ENCODE data around the gene WDR37. TPM values are rescaled to one million over a fixed set of nuclear protein-coding genes. Genes with fewer than 3 reads are reported as not detected.

The WDR37 gene
- polyA plus RNA-seq, 3 donors, result 7.1 to 33.6 (median 8.6) TPM

DNA sequence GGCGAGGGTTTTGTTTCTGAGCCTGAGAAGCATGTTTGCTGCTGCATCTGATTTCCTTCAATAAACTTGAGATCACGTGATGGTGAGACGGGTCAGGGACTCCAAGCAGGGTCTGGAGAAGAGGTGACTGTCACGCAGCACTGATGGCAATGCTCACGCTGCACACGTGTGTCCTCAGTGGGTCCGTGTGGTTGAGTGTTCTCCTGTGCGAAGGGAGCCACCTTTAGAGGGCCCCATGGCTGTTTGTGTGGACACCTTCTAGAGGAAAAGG lies 100.4 kb downstream of the WDR37 start:
- Histone ChIP-seq H3K4me1 (ENCODE audit: control insufficient read depth in 1 of 2, insufficient read depth in 2 of 2, low read length in 2 of 2) (no peaks in the 10 kb centered on the region), H3K9me3 (replicated peaks in 1 of 2; ENCODE audit: control insufficient read depth in 1 of 2, insufficient read depth in 1 of 2, low read length in 2 of 2) (no peaks in the 10 kb centered on the region), H3K4me3 (replicated peaks in 1 of 3; ENCODE audit: low read depth in 2 of 3, low read length in 3 of 3) (no peak overlapping the region), H2AFZ (ENCODE audit: insufficient read depth, low read depth, low read length, poor library complexity, severe bottlenecking) (no peak overlapping the region), H3K27me3 (ENCODE audit: control insufficient read depth in 2 of 2, insufficient read depth in 2 of 2, low read length in 2 of 2) (no peaks in the 10 kb centered on the region), H3K9ac (ENCODE audit: insufficient read depth, low read length, poor library complexity, severe bottlenecking) (no peak overlapping the region), H4K20me1 (ENCODE audit: insufficient read depth, low read length) (no peaks in the 10 kb centered on the region), H3K36me3 (replicated peaks in 1 of 2; ENCODE audit: control insufficient read depth in 1 of 2, insufficient read depth in 2 of 2, low read length in 2 of 2) (no peaks in the 10 kb centered on the region), H3K27ac (ENCODE audit: low read depth in 1 of 2, low read length in 2 of 2) (no peak overlapping the region), H3K79me2 (ENCODE audit: insufficient read depth, low read length) (no peaks in the 10 kb centered on the region), H3K4me2 (replicated peaks; ENCODE audit: extremely low read depth, low read length, poor library complexity, severe bottlenecking) (no peak overlapping the region)
- WGBS (ENCODE audit: insufficient coverage), result 94% methylated on average over 8 of the region's 8 CpGs
- DNase-seq, result no peak
- no peaks in the 10 kb centered on the region for H3K36me3 Mint-ChIP-seq
- no peak overlapping the region for H3K4me3 Mint-ChIP-seq
- intact Hi-C loops (cut with micrococcal nuclease), result no loop called here
- H3K27me3 Mint-ChIP-seq (ENCODE audit: low read depth in 3 of 3), result peaks cover 1 to 12% (median 2%) of the 10 kb centered on the region in 3 donors
- H3K9me3 Mint-ChIP-seq, result peaks cover 0 to 1% (median 0%) of the 10 kb centered on the region in 7 donors
- H3K27ac Mint-ChIP-seq, result peak overlapping the region in 1 of 7 donors; percentile 3
- no peaks in the 10 kb centered on the region for H3K4me1 Mint-ChIP-seq
- TF ChIP-seq, protein P1, sequence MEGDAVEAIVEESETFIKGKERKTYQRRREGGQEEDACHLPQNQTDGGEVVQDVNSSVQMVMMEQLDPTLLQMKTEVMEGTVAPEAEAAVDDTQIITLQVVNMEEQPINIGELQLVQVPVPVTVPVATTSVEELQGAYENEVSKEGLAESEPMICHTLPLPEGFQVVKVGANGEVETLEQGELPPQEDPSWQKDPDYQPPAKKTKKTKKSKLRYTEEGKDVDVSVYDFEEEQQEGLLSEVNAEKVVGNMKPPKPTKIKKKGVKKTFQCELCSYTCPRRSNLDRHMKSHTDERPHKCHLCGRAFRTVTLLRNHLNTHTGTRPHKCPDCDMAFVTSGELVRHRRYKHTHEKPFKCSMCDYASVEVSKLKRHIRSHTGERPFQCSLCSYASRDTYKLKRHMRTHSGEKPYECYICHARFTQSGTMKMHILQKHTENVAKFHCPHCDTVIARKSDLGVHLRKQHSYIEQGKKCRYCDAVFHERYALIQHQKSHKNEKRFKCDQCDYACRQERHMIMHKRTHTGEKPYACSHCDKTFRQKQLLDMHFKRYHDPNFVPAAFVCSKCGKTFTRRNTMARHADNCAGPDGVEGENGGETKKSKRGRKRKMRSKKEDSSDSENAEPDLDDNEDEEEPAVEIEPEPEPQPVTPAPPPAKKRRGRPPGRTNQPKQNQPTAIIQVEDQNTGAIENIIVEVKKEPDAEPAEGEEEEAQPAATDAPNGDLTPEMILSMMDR (IDR thresholded peaks at IDR 0.05), result no peak

DNA sequence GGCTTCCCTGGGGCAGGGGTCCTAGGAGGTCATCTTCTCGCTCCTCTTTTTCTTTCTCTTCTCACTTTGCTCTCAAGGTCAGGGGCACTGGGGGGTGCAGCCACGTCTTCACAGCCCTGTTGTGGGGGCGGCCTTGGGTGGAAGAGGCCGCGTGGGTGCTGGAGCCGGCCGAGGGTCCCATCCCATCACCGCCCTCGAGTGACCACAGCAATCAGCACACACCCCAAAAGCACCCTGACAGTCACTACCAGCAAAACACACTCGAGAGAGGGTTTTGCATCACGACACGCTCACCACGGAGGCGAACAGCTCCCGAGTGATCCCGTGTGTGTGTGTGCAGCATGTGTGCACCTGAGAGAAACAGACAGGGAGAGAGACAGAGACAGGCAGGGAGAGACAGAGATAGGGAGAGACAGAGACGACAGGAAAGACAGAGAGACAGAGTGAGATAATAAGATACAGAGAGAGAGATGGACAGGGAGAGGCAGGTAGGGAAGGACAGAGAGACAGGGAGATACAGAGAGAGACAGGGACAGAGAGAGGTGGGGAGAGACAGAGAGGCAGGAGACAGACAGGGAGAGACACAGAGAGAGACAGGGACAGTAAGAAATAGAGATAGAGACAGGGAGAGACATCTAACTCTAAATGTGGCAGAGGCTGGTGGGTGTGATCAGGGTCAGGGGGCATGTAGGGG lies 100.9 kb downstream of the WDR37 start:
- no peaks in the 10 kb centered on the region for H4K20me1 ChIP-seq (ENCODE audit: insufficient read depth, low read length)
- Mint-ChIP-seq H3K4me1 (no peaks in the 10 kb centered on the region), H3K27ac (no peak overlapping the region), H3K9me3 (no peaks in the 10 kb centered on the region), H3K4me3 (no peak overlapping the region), H3K36me3 (no peaks in the 10 kb centered on the region), H3K27me3 (ENCODE audit: low read depth in 3 of 3) (peaks cover 1 to 12% (median 5%) of the 10 kb centered on the region in 3 donors)
- DNase-seq, result no peak
- WGBS (ENCODE audit: insufficient coverage), result 91% methylated on average over 10 of the region's 17 CpGs
- no peaks in the 10 kb centered on the region for H3K36me3 ChIP-seq (replicated peaks in 1 of 2; ENCODE audit: control insufficient read depth in 1 of 2, insufficient read depth in 2 of 2, low read length in 2 of 2)
- H3K79me2 ChIP-seq (ENCODE audit: insufficient read depth, low read length), result no peaks in the 10 kb centered on the region
- H3K9me3 ChIP-seq (replicated peaks in 1 of 2; ENCODE audit: control insufficient read depth in 1 of 2, insufficient read depth in 1 of 2, low read length in 2 of 2), result no peaks in the 10 kb centered on the region
- intact Hi-C loops (cut with micrococcal nuclease), result no loop called here
- H3K27me3 ChIP-seq (ENCODE audit: control insufficient read depth in 2 of 2, insufficient read depth in 2 of 2, low read length in 2 of 2), result no peaks in the 10 kb centered on the region
- H2AFZ ChIP-seq (ENCODE audit: insufficient read depth, low read depth, low read length, poor library complexity, severe bottlenecking), result no peak overlapping the region
- H3K4me1 ChIP-seq (ENCODE audit: control insufficient read depth in 1 of 2, insufficient read depth in 2 of 2, low read length in 2 of 2), result no peaks in the 10 kb centered on the region
- no peak overlapping the region for H3K27ac ChIP-seq (ENCODE audit: low read depth in 1 of 2, low read length in 2 of 2)
- no peak overlapping the region for H3K4me2 ChIP-seq (replicated peaks; ENCODE audit: extremely low read depth, low read length, poor library complexity, severe bottlenecking)
- H3K4me3 ChIP-seq (replicated peaks in 1 of 3; ENCODE audit: low read depth in 2 of 3, low read length in 3 of 3), result no peak overlapping the region
- TF ChIP-seq, protein P1 (IDR thresholded peaks at IDR 0.05), result no peak
- no peak overlapping the region for H3K9ac ChIP-seq (ENCODE audit: insufficient read depth, low read length, poor library complexity, severe bottlenecking)
